NT2/D1 (cell line): ENCODE results near the gene DOK1.

ENCODE experiments used
- SUZ12 ChIP-seq: IDR thresholded peaks from 2 replicates; pipeline ENCODE4 v1.6.1; 2011; ENCODE audit not compliant: insufficient read length, insufficient read depth; ENCODE audit errors: extremely low read depth
- YY1 ChIP-seq: IDR thresholded peaks from 2 replicates; pipeline ENCODE4 v1.6.1; 2011; ENCODE audit not compliant: insufficient read length, insufficient read depth

GRCh38 chr2:74606927-74607326, 52.4 kb downstream of the DOK1 start:
- no peak for TF ChIP-seq YY1
- TF ChIP-seq SUZ12, result no peak
